Measurements from ENCODE around the gene C1orf159.
"Not testable (repeated sequence)": the region's sequence is repeated elsewhere in the genome, so short reads cannot be mapped to it uniquely, and the experiment has no call there.

DNA sequence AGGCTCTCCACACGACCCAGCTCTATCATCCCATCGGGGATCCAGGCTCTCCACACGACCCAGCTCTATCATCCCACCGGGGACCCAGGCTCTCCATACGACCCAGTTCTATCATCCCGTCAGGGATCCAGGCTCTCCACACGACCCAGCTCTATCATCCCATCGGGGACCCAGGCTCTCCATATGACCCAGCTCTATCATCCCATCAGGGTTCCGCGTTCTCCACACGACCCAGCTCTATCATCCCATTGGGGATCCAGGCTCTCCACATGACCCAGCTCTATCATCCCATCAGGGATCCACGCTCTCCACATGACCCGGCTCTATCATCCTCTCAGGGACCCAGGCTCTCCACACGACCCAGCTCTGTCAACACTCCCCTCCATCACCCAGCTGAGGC is 37.3 kb upstream of the C1orf159 start:
- TF ChIP-seq, protein P1, sequence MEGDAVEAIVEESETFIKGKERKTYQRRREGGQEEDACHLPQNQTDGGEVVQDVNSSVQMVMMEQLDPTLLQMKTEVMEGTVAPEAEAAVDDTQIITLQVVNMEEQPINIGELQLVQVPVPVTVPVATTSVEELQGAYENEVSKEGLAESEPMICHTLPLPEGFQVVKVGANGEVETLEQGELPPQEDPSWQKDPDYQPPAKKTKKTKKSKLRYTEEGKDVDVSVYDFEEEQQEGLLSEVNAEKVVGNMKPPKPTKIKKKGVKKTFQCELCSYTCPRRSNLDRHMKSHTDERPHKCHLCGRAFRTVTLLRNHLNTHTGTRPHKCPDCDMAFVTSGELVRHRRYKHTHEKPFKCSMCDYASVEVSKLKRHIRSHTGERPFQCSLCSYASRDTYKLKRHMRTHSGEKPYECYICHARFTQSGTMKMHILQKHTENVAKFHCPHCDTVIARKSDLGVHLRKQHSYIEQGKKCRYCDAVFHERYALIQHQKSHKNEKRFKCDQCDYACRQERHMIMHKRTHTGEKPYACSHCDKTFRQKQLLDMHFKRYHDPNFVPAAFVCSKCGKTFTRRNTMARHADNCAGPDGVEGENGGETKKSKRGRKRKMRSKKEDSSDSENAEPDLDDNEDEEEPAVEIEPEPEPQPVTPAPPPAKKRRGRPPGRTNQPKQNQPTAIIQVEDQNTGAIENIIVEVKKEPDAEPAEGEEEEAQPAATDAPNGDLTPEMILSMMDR (IDR thresholded peaks at IDR 0.05), result not testable (repeated sequence)
- not testable (repeated sequence) for TF ChIP-seq EZH2phosphoT487 (IDR thresholded peaks at IDR 0.05)

Measured in neural progenitor cell (in vitro differentiated cells).